H9 (cell line): ENCODE measurements around the gene GALNT2. TPM values are rescaled to one million over a fixed set of nuclear protein-coding genes. Genes with fewer than 3 reads are reported as not detected.

Experiments
- DNase-seq: peaks from one replicate; pipeline ENCODE4 v3.0.0-alpha.2; 2017
- H2AFZ ChIP-seq: one replicate; pipeline ENCODE4 v1.6.1; 2013; ENCODE audit warnings: mild to moderate bottlenecking, low read length, control low read depth, moderate library complexity
- H2AK5ac ChIP-seq: 2 replicates; pipeline ENCODE4 v1.6.1; 2013; ENCODE audit warnings: low read length, control low read depth, mixed read lengths; ENCODE audit not compliant: insufficient read length
- H2BK120ac ChIP-seq: one replicate; pipeline ENCODE4 v1.6.1; 2013; ENCODE audit warnings: low read depth, mild to moderate bottlenecking, low read length, control low read depth, inconsistent platforms; ENCODE audit not compliant: poor library complexity, severe bottlenecking
- H2BK12ac ChIP-seq: 2 replicates; pipeline ENCODE4 v1.6.1; 2013; ENCODE audit warnings: low read length, control low read depth, mixed read lengths, low read depth; ENCODE audit not compliant: insufficient read length
- H2BK15ac ChIP-seq: 2 replicates; pipeline ENCODE4 v1.6.1; 2013; ENCODE audit warnings: low read depth, low read length, control low read depth
- H2BK20ac ChIP-seq: one replicate; pipeline ENCODE4 v1.6.1; 2013; ENCODE audit warnings: low read depth, mild to moderate bottlenecking, low read length, control low read depth, inconsistent platforms; ENCODE audit not compliant: poor library complexity, severe bottlenecking
- H2BK5ac ChIP-seq: 2 replicates; pipeline ENCODE4 v1.6.1; 2013; ENCODE audit warnings: low read length, control low read depth, mixed read lengths; ENCODE audit not compliant: insufficient read length
- H3K14ac ChIP-seq: 2 replicates; pipeline ENCODE4 v1.6.1; 2013; ENCODE audit warnings: low read length, control low read depth; ENCODE audit not compliant: insufficient read depth
- H3K18ac ChIP-seq: 2 replicates; pipeline ENCODE4 v1.6.1; 2013; ENCODE audit warnings: low read depth, mild to moderate bottlenecking, mixed read lengths, low read length, control low read depth; ENCODE audit not compliant: insufficient read length
- H3K23ac ChIP-seq: 2 replicates; pipeline ENCODE4 v1.6.1; 2013; ENCODE audit warnings: low read length, control low read depth, mixed read lengths, low read depth; ENCODE audit not compliant: insufficient read length
- H3K23me2 ChIP-seq: 2 replicates; pipeline ENCODE4 v1.6.1; 2013; ENCODE audit warnings: low read depth, mild to moderate bottlenecking, mixed read lengths, low read length, control low read depth; ENCODE audit not compliant: insufficient read length, poor library complexity, severe bottlenecking
- H3K27ac ChIP-seq: 2 replicates; pipeline ENCODE4 v1.5.1; 2013; ENCODE audit warnings: low read length, control low read depth, mixed read lengths, low read depth; ENCODE audit not compliant: insufficient read length
- H3K27me3 ChIP-seq: 2 replicates; pipeline ENCODE4 v1.6.1; 2013; ENCODE audit warnings: low read length, control low read depth, inconsistent platforms; ENCODE audit not compliant: insufficient read depth
- H3K4ac ChIP-seq: 2 replicates; pipeline ENCODE4 v1.6.1; 2013; ENCODE audit warnings: low read depth, mild to moderate bottlenecking, control low read depth, inconsistent platforms, low read length, moderate library complexity
- H3K4me1 ChIP-seq: 2 replicates; pipeline ENCODE4 v1.6.1; 2013; ENCODE audit warnings: low read length, control low read depth, inconsistent platforms; ENCODE audit not compliant: insufficient read depth
- H3K4me2 ChIP-seq: 2 replicates; pipeline ENCODE4 v1.6.1; 2013; ENCODE audit warnings: low read length, control low read depth, mixed read lengths; ENCODE audit not compliant: insufficient read length, insufficient read depth
- H3K56ac ChIP-seq: 2 replicates; pipeline ENCODE4 v1.6.1; 2013; ENCODE audit warnings: low read depth, mild to moderate bottlenecking, mixed read lengths, low read length, control low read depth; ENCODE audit not compliant: insufficient read length
- H3K79me1 ChIP-seq: 2 replicates; pipeline ENCODE4 v1.6.1; 2013; ENCODE audit warnings: low read depth, mild to moderate bottlenecking, moderate library complexity, low read length, control low read depth, inconsistent platforms; ENCODE audit not compliant: insufficient read depth, poor library complexity, severe bottlenecking
- H3K79me2 ChIP-seq: 2 replicates; pipeline ENCODE4 v1.6.1; 2013; ENCODE audit warnings: low read length, control low read depth, inconsistent platforms; ENCODE audit not compliant: insufficient read depth
- H3K9ac ChIP-seq: 2 replicates; pipeline ENCODE4 v1.6.1; 2013; ENCODE audit warnings: low read length, control low read depth, mixed read lengths; ENCODE audit not compliant: insufficient read length; ENCODE audit errors: extremely low read depth
- H3K9me3 ChIP-seq: one replicate; pipeline ENCODE4 v1.6.1; 2013; ENCODE audit warnings: low read depth, low read length, inconsistent platforms; ENCODE audit not compliant: control insufficient read depth
- H3T11ph ChIP-seq: one replicate; pipeline ENCODE4 v1.6.1; 2013; ENCODE audit warnings: mild to moderate bottlenecking, low read length, control low read depth, inconsistent platforms
- H4K20me1 ChIP-seq: one replicate; pipeline ENCODE4 v1.6.1; 2013; ENCODE audit not compliant: control insufficient read depth, insufficient read length, insufficient read depth
- H4K5ac ChIP-seq: 2 replicates; pipeline ENCODE4 v1.6.1; 2013; ENCODE audit warnings: low read depth, mild to moderate bottlenecking, mixed read lengths, low read length, control low read depth; ENCODE audit not compliant: insufficient read length
- H4K8ac ChIP-seq: replicated peaks from 2 replicates; pipeline ENCODE4 v1.6.1; 2013; ENCODE audit warnings: low read length, control low read depth, mixed read lengths, low read depth; ENCODE audit not compliant: insufficient read length
- H4K91ac ChIP-seq: 2 replicates; pipeline ENCODE4 v1.6.1; 2013; ENCODE audit warnings: low read depth, mild to moderate bottlenecking, moderate library complexity, mixed read lengths, low read length, control low read depth; ENCODE audit not compliant: insufficient read length
- H3K27ac Mint-ChIP-seq, 3 experiments: 2 replicates in 2 of 3; 3 replicates in 1 of 3; pipeline ENCODE4 v1.8.0; 2020 to 2021; ENCODE audit warnings: mixed read lengths in 3 of 3, mild to moderate bottlenecking in 1 of 3, moderate library complexity in 1 of 3
- H3K27me3 Mint-ChIP-seq: 2 replicates; pipeline ENCODE4 v1.8.0; 2021; ENCODE audit warnings: low read depth, mild to moderate bottlenecking, moderate library complexity, mixed read lengths
- H3K36me3 Mint-ChIP-seq, 3 experiments: 2 replicates in 2 of 3; 3 replicates in 1 of 3; pipeline ENCODE4 v1.8.0; 2020 to 2021; ENCODE audit warnings: low read depth in 3 of 3, mixed read lengths in 3 of 3; ENCODE audit not compliant: insufficient read depth in 1 of 3
- H3K4me1 Mint-ChIP-seq, 2 experiments: 2 replicates each; pipeline ENCODE4 v1.8.0; 2020; ENCODE audit warnings: mixed read lengths in 2 of 2
- H3K4me3 Mint-ChIP-seq, 2 experiments: 2 replicates in 1 of 2; 3 replicates in 1 of 2; pipeline ENCODE4 v1.8.0; 2020 to 2021; ENCODE audit warnings: mild to moderate bottlenecking in 2 of 2, mixed read lengths in 2 of 2, moderate library complexity in 1 of 2
- H3K9me3 Mint-ChIP-seq, 2 experiments: 2 replicates in 1 of 2; 3 replicates in 1 of 2; pipeline ENCODE4 v1.8.0; 2020; ENCODE audit warnings: mild to moderate bottlenecking in 2 of 2, mixed read lengths in 2 of 2, moderate library complexity in 1 of 2
- WGBS: extraction: QIAGEN DNeasy Blood & Tissue Kit; methylation state at CpG from one replicate; pipeline ENCODE4 v1.1.7; 2013; ENCODE audit warnings: missing lambda C conversion rate, low lambda C conversion rate, mixed read lengths; ENCODE audit not compliant: insufficient read length; ENCODE audit errors: extremely low coverage; 5-methylcytosine and 5-hydroxymethylcytosine counted together
- total RNA-seq: library from RNA; stranded (reverse); gene quantifications from 2 replicates; pipeline ENCODE4 v1.2.1, GENCODE V29; 2021
- TF ChIP-seq, protein P1 (sequence below): fragments of 200-600 bp; sonication (generic); conservative IDR thresholded peaks from 3 replicates; pipeline ENCODE4 v1.8.0; 2021; ENCODE audit warnings: antibody characterized with exemption, mild to moderate bottlenecking

Gene GALNT2
- total RNA-seq, 1 experiment from 2014 or later, result 57.6 TPM

DNA sequence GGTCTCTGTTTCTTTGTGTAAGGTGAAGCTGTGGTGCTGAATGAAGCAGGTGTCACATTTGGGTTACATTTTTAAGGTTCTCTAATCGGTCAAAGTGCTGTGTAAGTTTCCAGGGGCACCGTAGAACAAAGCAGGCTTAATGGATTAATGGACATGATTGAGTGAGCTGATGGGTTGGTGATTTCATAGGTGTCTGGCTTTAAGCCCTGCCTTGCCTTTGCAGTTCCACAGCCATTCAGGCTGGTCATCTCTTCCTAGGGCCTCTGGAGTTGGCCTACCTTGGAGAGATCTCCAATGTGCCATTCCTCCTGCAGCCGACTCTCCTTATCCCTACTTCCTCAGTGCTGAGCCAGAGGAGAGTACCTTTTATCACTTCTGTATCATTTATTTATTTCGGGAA is 15.2 kb downstream of the GALNT2 start:
- H3K27ac Mint-ChIP-seq, result no peak overlapping the region
- DNase-seq, result no peak
- Histone ChIP-seq H2BK15ac (no peak overlapping the region), H3K23ac (no peak overlapping the region), H3K27me3 (no peaks in the 10 kb centered on the region), H3K4me2 (no peak overlapping the region), H3K56ac (no peak overlapping the region), H4K20me1 (peaks cover 2% of the 10 kb centered on the region), H3K4me1 (peaks cover 10% of the 10 kb centered on the region; the same call in 1 of the 2 replicates), H2BK12ac (no peak overlapping the region), H3K4ac (no peak overlapping the region), H4K91ac (no peak overlapping the region), H3K79me1 (peaks cover 17% of the 10 kb centered on the region), H2AK5ac (no peak overlapping the region), H3K23me2 (no peaks in the 10 kb centered on the region), H3K9me3 (no peaks in the 10 kb centered on the region), H3T11ph (no peak overlapping the region), H4K5ac (no peak overlapping the region), H2AFZ (no peak overlapping the region), H2BK20ac (no peak overlapping the region), H3K79me2 (peaks cover 19% of the 10 kb centered on the region; the same call in 1 of the 2 replicates), H3K18ac (no peak overlapping the region), H4K8ac (no peak overlapping the region), H2BK120ac (no peak overlapping the region), H2BK5ac (no peak overlapping the region), H3K27ac (no peak overlapping the region), H3K14ac (no peak overlapping the region), H3K9ac (no peak overlapping the region)
- WGBS, result no CpG with 5 or more reads among the region's 4 CpGs
- TF ChIP-seq, protein P1, sequence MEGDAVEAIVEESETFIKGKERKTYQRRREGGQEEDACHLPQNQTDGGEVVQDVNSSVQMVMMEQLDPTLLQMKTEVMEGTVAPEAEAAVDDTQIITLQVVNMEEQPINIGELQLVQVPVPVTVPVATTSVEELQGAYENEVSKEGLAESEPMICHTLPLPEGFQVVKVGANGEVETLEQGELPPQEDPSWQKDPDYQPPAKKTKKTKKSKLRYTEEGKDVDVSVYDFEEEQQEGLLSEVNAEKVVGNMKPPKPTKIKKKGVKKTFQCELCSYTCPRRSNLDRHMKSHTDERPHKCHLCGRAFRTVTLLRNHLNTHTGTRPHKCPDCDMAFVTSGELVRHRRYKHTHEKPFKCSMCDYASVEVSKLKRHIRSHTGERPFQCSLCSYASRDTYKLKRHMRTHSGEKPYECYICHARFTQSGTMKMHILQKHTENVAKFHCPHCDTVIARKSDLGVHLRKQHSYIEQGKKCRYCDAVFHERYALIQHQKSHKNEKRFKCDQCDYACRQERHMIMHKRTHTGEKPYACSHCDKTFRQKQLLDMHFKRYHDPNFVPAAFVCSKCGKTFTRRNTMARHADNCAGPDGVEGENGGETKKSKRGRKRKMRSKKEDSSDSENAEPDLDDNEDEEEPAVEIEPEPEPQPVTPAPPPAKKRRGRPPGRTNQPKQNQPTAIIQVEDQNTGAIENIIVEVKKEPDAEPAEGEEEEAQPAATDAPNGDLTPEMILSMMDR, result no peak
- H3K4me3 Mint-ChIP-seq, result no peak overlapping the region
- peaks cover 12 to 15% (median 14%) of the 10 kb centered on the region in 3 experiments for H3K36me3 Mint-ChIP-seq
- peaks cover 3% of the 10 kb centered on the region for H3K27me3 Mint-ChIP-seq
- H3K4me1 Mint-ChIP-seq, result peaks cover 43 to 48% of the 10 kb centered on the region in 2 experiments
- H3K9me3 Mint-ChIP-seq, result peaks cover 10 to 14% of the 10 kb centered on the region in 2 experiments
